Ectodermal cell (in vitro differentiated cells): ENCODE results near the gene ELL.
"Not testable (repeated sequence)": the region's sequence is repeated elsewhere in the genome, so short reads cannot be mapped to it uniquely, and the experiment has no call there.

Experiments
- H3K27ac ChIP-seq: 2 replicates; pipeline ENCODE4 v1.7.0; 2013; ENCODE audit warnings: mild to moderate bottlenecking, low read depth, low read length; ENCODE audit not compliant: insufficient read depth, poor library complexity, severe bottlenecking
- H3K27me3 ChIP-seq: 2 replicates; pipeline ENCODE4 v1.7.0; 2013; ENCODE audit warnings: mild to moderate bottlenecking, low read length; ENCODE audit not compliant: insufficient read depth, control insufficient read depth, poor library complexity, severe bottlenecking
- H3K36me3 ChIP-seq: one replicate; pipeline ENCODE4 v1.7.0; 2013; ENCODE audit warnings: low read length; ENCODE audit not compliant: control insufficient read depth, insufficient read depth
- H3K4me1 ChIP-seq: one replicate; pipeline ENCODE4 v1.7.0; 2013; ENCODE audit warnings: low read length; ENCODE audit not compliant: control insufficient read depth, insufficient read depth
- H3K4me3 ChIP-seq: 2 replicates; pipeline ENCODE4 v1.7.0; 2013; ENCODE audit warnings: low read depth, low read length, control low read depth; ENCODE audit not compliant: insufficient read depth
- H3K9me3 ChIP-seq: 2 replicates; pipeline ENCODE4 v1.7.0; 2013; ENCODE audit warnings: mild to moderate bottlenecking, low read length, moderate library complexity; ENCODE audit not compliant: control insufficient read depth
- WGBS, 2 experiments: methylation state at CpG; one replicate each; pipeline ENCODE4 v1.1.7; 2013; ENCODE audit warnings: missing lambda C conversion rate in 2 of 2; 5-methylcytosine and 5-hydroxymethylcytosine counted together

The ELL gene

GRCh38 chr19:18412610-18413239 lies 109.1 kb downstream of the ELL start:
- peaks cover 4% of the 10 kb centered on the region for H3K27me3 ChIP-seq
- no peak overlapping the region for H3K4me3 ChIP-seq
- H3K36me3 ChIP-seq = no peaks in the 10 kb centered on the region
- WGBS, 2 experiments = 90 to 91% methylated on average over 15 to 16 of the region's 16 CpGs
- H3K4me1 ChIP-seq = peaks cover 16% of the 10 kb centered on the region
- H3K9me3 ChIP-seq = no peaks in the 10 kb centered on the region
- H3K27ac ChIP-seq = no peak overlapping the region

GRCh38 chr19:18408053-18408476 lies 113.8 kb downstream of the ELL start:
- Histone ChIP-seq H3K27me3 (no peaks in the 10 kb centered on the region), H3K36me3 (no peaks in the 10 kb centered on the region), H3K4me3 (no peak overlapping the region), H3K27ac (no peak overlapping the region), H3K4me1 (no peaks in the 10 kb centered on the region), H3K9me3 (no peaks in the 10 kb centered on the region)
- 72 to 76% methylated on average over 10 of the region's 10 CpGs for WGBS, 2 experiments

GRCh38 chr19:18406749-18407148 lies 115.1 kb downstream of the ELL start:
- Histone ChIP-seq H3K27ac (no peak overlapping the region), H3K4me1 (no peaks in the 10 kb centered on the region), H3K9me3 (no peaks in the 10 kb centered on the region), H3K4me3 (no peak overlapping the region), H3K36me3 (no peaks in the 10 kb centered on the region), H3K27me3 (no peaks in the 10 kb centered on the region)
- 94 to 95% methylated on average over 8 to 9 of the region's 9 CpGs for WGBS, 2 experiments

GRCh38 chr19:18405754-18406153 lies 116.1 kb downstream of the ELL start:
- WGBS, 2 experiments = 91% methylated on average over 11 of the region's 11 CpGs
- not testable (repeated sequence) for H3K4me1 ChIP-seq

GRCh38 chr19:18402455-18403248 lies 119.2 kb downstream of the ELL start:
- H3K4me1 ChIP-seq, H3K27me3 ChIP-seq, H3K27ac ChIP-seq, H3K9me3 ChIP-seq, H3K36me3 ChIP-seq, H3K4me3 ChIP-seq: not testable (repeated sequence)
- 87 to 88% methylated on average over 17 to 18 of the region's 18 CpGs for WGBS, 2 experiments

More at GRCh38 chr19:18405754-18406153, 116.1 kb downstream of the ELL start:
- not testable (repeated sequence) for H3K27ac ChIP-seq, H3K9me3 ChIP-seq, H3K36me3 ChIP-seq, H3K27me3 ChIP-seq, H3K4me3 ChIP-seq

- H3K4me1 ChIP-seq = peaks cover 4% of the 10 kb centered on the region
- no peak overlapping the region for H3K27ac ChIP-seq
- H3K9me3 ChIP-seq = no peaks in the 10 kb centered on the region
- H3K27me3 ChIP-seq = no peaks in the 10 kb centered on the region
- H3K4me3 ChIP-seq = no peak overlapping the region
- 67 to 70% methylated on average over 7 of the region's 7 CpGs for WGBS, 2 experiments
- H3K36me3 ChIP-seq = no peaks in the 10 kb centered on the region
Observed at GRCh38 chr19:18401580-18402112, 120.2 kb downstream of the ELL start.

- peaks cover 4% of the 10 kb centered on the region for H3K4me1 ChIP-seq
- H3K27ac ChIP-seq = no peak overlapping the region
- H3K27me3 ChIP-seq = no peaks in the 10 kb centered on the region
- H3K9me3 ChIP-seq = no peaks in the 10 kb centered on the region
- WGBS, 2 experiments = 91 to 93% methylated on average over 6 of the region's 6 CpGs
- no peaks in the 10 kb centered on the region for H3K36me3 ChIP-seq
- no peak overlapping the region for H3K4me3 ChIP-seq
Observed at GRCh38 chr19:18399008-18399407, 122.9 kb downstream of the ELL start.

GRCh38 chr19:18397242-18398202 lies 124.3 kb downstream of the ELL start, which contains the start of gene LRRC25:
TSS of gene LRRC25 (minus strand) at chr19:18397622. CDS start at chr19:18396963, 659 bp downstream.
- Histone ChIP-seq H3K27me3 (no peaks in the 10 kb centered on the region), H3K4me3 (no peak within 1 kb of the TSS), H3K9me3 (no peaks in the 10 kb centered on the region), H3K4me1 (peaks cover 4% of the 10 kb centered on the region), H3K27ac (no peak within 1 kb of the TSS), H3K36me3 (no peaks in the 10 kb centered on the region)
- WGBS, 2 experiments = 49 to 51% methylated on average over 33 of the region's 33 CpGs

- no peaks in the 10 kb centered on the region for H3K36me3 ChIP-seq
- peaks cover 4% of the 10 kb centered on the region for H3K4me1 ChIP-seq
- H3K4me3 ChIP-seq = no peak overlapping the region
- H3K9me3 ChIP-seq = no peaks in the 10 kb centered on the region
- WGBS, 2 experiments = 85 to 86% methylated on average over 37 of the region's 37 CpGs
- H3K27ac ChIP-seq = no peak overlapping the region
- H3K27me3 ChIP-seq = no peaks in the 10 kb centered on the region
Observed at GRCh38 chr19:18396471-18397241, 125.2 kb downstream of the ELL start.
